ENCODE measurements around the gene DPF1.

Gene DPF1

DNA sequence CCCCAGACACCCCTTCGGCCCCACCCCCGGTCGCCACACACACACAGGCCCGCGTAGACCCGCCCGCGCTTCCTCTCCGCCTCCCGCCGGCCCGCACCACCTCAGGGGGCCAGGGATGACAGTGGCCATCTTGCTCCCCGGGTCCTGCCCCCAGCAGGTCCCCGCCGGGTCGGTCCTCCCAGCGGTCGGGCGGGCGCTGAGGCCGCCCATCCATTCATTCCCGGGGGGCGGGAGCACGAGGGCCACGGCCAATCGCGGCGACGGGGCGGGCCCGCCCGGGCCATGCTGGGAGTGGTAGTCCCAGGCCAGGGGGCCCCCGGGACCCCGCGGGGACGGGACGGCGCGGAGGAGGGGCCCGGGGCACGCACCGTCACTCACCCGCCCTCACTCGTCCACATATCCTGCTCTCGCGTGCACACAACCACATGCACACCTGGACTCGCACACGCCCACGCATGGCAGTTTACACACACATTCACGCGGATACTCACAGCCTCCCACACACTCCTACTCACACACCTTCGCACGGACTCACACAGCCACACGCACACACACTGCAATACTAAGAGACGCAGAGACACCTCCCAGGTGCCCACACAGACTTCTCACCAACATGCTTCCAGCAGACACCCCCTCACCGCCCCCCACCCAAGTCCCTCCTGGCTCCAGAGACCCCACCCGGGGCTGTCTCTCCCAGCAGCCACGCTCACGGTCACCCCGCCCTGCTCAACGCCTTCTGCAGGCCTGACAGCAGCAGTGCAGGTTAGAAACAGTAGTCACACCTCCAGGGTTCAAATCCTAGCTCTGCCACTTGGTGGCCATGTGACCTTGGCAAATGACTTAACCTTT, at the start of gene DPF1:
TSS of gene DPF1 (minus strand) at position 209 of the 849 bp plus-strand sequence. CDS start at position 129, 80 bp downstream.
- H3K9ac ChIP-seq (ENCODE audit: low read depth, low read length): 0 out of 2 replicates have a peak within 1 kb of the TSS, but pooled peaks have one; percentile 41
- peaks cover 24% of the 10 kb centered on the region for H3K4me1 ChIP-seq (ENCODE audit: control insufficient read depth, insufficient read depth, low read length)
- peaks cover 8% of the 10 kb centered on the region; the same call in 1 of the 2 replicates for H3K36me3 ChIP-seq (ENCODE audit: control insufficient read depth, insufficient read depth, low read length)
- H3K4me3 ChIP-seq (ENCODE audit: low read depth, low read length): peak within 1 kb of the TSS; percentile 78
- no peaks in the 10 kb centered on the region for H3K9me3 ChIP-seq (ENCODE audit: control insufficient read depth, insufficient read depth, low read length)
- no peak within 1 kb of the TSS for H3K27ac ChIP-seq (ENCODE audit: low read depth, low read length)
- H3K27me3 ChIP-seq (ENCODE audit: control insufficient read depth, insufficient read depth, low read length): peaks cover 17% of the 10 kb centered on the region

GRCh38 chr19:38273499-38273898, 49.5 kb upstream of the DPF1 start:
- Histone ChIP-seq H3K27ac (ENCODE audit: low read depth, low read length) (peak overlapping the region; percentile 24), H3K36me3 (ENCODE audit: control insufficient read depth, insufficient read depth, low read length) (no peaks in the 10 kb centered on the region; the same call in 1 of the 2 replicates), H3K4me3 (ENCODE audit: low read depth, low read length) (no peak overlapping the region), H3K27me3 (ENCODE audit: control insufficient read depth, insufficient read depth, low read length) (no peaks in the 10 kb centered on the region), H3K9ac (ENCODE audit: low read depth, low read length) (no peak overlapping the region), H3K9me3 (ENCODE audit: control insufficient read depth, insufficient read depth, low read length) (no peaks in the 10 kb centered on the region), H3K4me1 (ENCODE audit: control insufficient read depth, insufficient read depth, low read length) (no peaks in the 10 kb centered on the region)

DNA sequence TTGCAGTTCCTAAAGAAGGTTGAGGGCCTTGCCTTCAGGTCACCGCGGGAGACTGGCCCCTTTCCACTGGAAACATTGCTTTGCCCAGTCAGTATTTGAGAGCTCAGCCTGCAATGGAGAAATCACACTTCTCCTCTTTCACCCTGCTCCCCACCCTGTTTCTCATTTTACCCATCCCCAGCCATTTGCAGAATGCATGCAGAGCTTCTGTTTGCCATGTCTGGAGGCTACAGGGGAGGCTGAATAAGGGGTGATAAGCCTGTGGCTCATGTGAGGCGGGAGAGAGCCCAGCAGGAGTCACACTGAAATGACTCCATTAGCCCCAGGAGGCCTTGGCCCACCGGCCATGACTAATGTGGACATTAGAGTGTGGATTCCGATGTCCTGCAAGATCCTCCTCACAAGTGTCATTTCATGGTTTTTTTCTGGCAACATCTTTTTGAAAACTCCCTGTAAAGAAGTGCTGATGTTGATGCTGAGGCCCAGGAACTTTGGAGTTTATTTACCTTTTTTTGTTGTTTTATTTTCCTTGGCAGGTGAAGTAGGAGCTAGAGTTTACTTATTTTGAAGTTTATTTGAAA, 46.7 kb upstream of the DPF1 start:
- no peaks in the 10 kb centered on the region; the same call in 1 of the 2 replicates for H3K36me3 ChIP-seq (ENCODE audit: control insufficient read depth, insufficient read depth, low read length)
- peak overlapping the region; percentile 44 for H3K27ac ChIP-seq (ENCODE audit: low read depth, low read length)
- H3K4me1 ChIP-seq (ENCODE audit: control insufficient read depth, insufficient read depth, low read length): peaks cover 24% of the 10 kb centered on the region
- no peak overlapping the region for H3K9ac ChIP-seq (ENCODE audit: low read depth, low read length)
- no peaks in the 10 kb centered on the region for H3K9me3 ChIP-seq (ENCODE audit: control insufficient read depth, insufficient read depth, low read length)
- H3K4me3 ChIP-seq (ENCODE audit: low read depth, low read length): no peak overlapping the region
- no peaks in the 10 kb centered on the region for H3K27me3 ChIP-seq (ENCODE audit: control insufficient read depth, insufficient read depth, low read length)

- H3K27me3 ChIP-seq (ENCODE audit: control insufficient read depth, insufficient read depth, low read length): no peaks in the 10 kb centered on the region
- H3K4me1 ChIP-seq (ENCODE audit: control insufficient read depth, insufficient read depth, low read length): peaks cover 30% of the 10 kb centered on the region
- peak overlapping the region; percentile 42 for H3K27ac ChIP-seq (ENCODE audit: low read depth, low read length)
- H3K9ac ChIP-seq (ENCODE audit: low read depth, low read length): no peak overlapping the region
- H3K9me3 ChIP-seq (ENCODE audit: control insufficient read depth, insufficient read depth, low read length): no peaks in the 10 kb centered on the region
- no peak overlapping the region for H3K4me3 ChIP-seq (ENCODE audit: low read depth, low read length)
- H3K36me3 ChIP-seq (ENCODE audit: control insufficient read depth, insufficient read depth, low read length): no peaks in the 10 kb centered on the region
Measured at GRCh38 chr19:38268539-38268938, 44.5 kb upstream of the DPF1 start.

GRCh38 chr19:38267761-38268483, 43.9 kb upstream of the DPF1 start:
- no peaks in the 10 kb centered on the region for H3K27me3 ChIP-seq (ENCODE audit: control insufficient read depth, insufficient read depth, low read length)
- no peak overlapping the region for H3K9ac ChIP-seq (ENCODE audit: low read depth, low read length)
- H3K9me3 ChIP-seq (ENCODE audit: control insufficient read depth, insufficient read depth, low read length): no peaks in the 10 kb centered on the region
- peak overlapping the region; percentile 42 for H3K27ac ChIP-seq (ENCODE audit: low read depth, low read length)
- H3K4me1 ChIP-seq (ENCODE audit: control insufficient read depth, insufficient read depth, low read length): peaks cover 31% of the 10 kb centered on the region
- H3K36me3 ChIP-seq (ENCODE audit: control insufficient read depth, insufficient read depth, low read length): no peaks in the 10 kb centered on the region
- H3K4me3 ChIP-seq (ENCODE audit: low read depth, low read length): no peak overlapping the region

GRCh38 chr19:38266981-38267597, 43.1 kb upstream of the DPF1 start:
- Histone ChIP-seq H3K4me1 (ENCODE audit: control insufficient read depth, insufficient read depth, low read length) (peaks cover 31% of the 10 kb centered on the region), H3K9me3 (ENCODE audit: control insufficient read depth, insufficient read depth, low read length) (no peaks in the 10 kb centered on the region), H3K4me3 (ENCODE audit: low read depth, low read length) (peak overlapping the region; percentile 5), H3K27me3 (ENCODE audit: control insufficient read depth, insufficient read depth, low read length) (no peaks in the 10 kb centered on the region), H3K27ac (ENCODE audit: low read depth, low read length) (peak overlapping the region; percentile 78), H3K9ac (ENCODE audit: low read depth, low read length) (no peak overlapping the region), H3K36me3 (ENCODE audit: control insufficient read depth, insufficient read depth, low read length) (no peaks in the 10 kb centered on the region)

- peak overlapping the region; percentile 73 for H3K4me3 ChIP-seq (ENCODE audit: low read depth, low read length)
- no peaks in the 10 kb centered on the region for H3K27me3 ChIP-seq (ENCODE audit: control insufficient read depth, insufficient read depth, low read length)
- H3K9ac ChIP-seq (ENCODE audit: low read depth, low read length): 0 out of 2 replicates have a peak overlapping the region, but pooled peaks have one; percentile 34
- peaks cover 31% of the 10 kb centered on the region for H3K4me1 ChIP-seq (ENCODE audit: control insufficient read depth, insufficient read depth, low read length)
- H3K9me3 ChIP-seq (ENCODE audit: control insufficient read depth, insufficient read depth, low read length): no peaks in the 10 kb centered on the region
- no peaks in the 10 kb centered on the region for H3K36me3 ChIP-seq (ENCODE audit: control insufficient read depth, insufficient read depth, low read length)
- no peak overlapping the region for H3K27ac ChIP-seq (ENCODE audit: low read depth, low read length)
Measured at GRCh38 chr19:38265921-38266429, 42.0 kb upstream of the DPF1 start.

GRCh38 chr19:38265213-38265861, 41.3 kb upstream of the DPF1 start:
- peak overlapping the region; percentile 92 for H3K9ac ChIP-seq (ENCODE audit: low read depth, low read length)
- H3K27me3 ChIP-seq (ENCODE audit: control insufficient read depth, insufficient read depth, low read length): no peaks in the 10 kb centered on the region
- no peaks in the 10 kb centered on the region for H3K9me3 ChIP-seq (ENCODE audit: control insufficient read depth, insufficient read depth, low read length)
- H3K27ac ChIP-seq (ENCODE audit: low read depth, low read length): peak overlapping the region; percentile 95
- no peaks in the 10 kb centered on the region for H3K36me3 ChIP-seq (ENCODE audit: control insufficient read depth, insufficient read depth, low read length)
- H3K4me3 ChIP-seq (ENCODE audit: low read depth, low read length): peak overlapping the region; percentile 73
- H3K4me1 ChIP-seq (ENCODE audit: control insufficient read depth, insufficient read depth, low read length): peaks cover 31% of the 10 kb centered on the region

- H3K27me3 ChIP-seq (ENCODE audit: control insufficient read depth, insufficient read depth, low read length): no peaks in the 10 kb centered on the region
- H3K36me3 ChIP-seq (ENCODE audit: control insufficient read depth, insufficient read depth, low read length): no peaks in the 10 kb centered on the region
- H3K4me3 ChIP-seq (ENCODE audit: low read depth, low read length): peak within 1 kb of the TSS; percentile 73
- H3K9me3 ChIP-seq (ENCODE audit: control insufficient read depth, insufficient read depth, low read length): no peaks in the 10 kb centered on the region
- peak within 1 kb of the TSS; percentile 92 for H3K9ac ChIP-seq (ENCODE audit: low read depth, low read length)
- peak within 1 kb of the TSS; percentile 95 for H3K27ac ChIP-seq (ENCODE audit: low read depth, low read length)
- peaks cover 31% of the 10 kb centered on the region for H3K4me1 ChIP-seq (ENCODE audit: control insufficient read depth, insufficient read depth, low read length)
Measured at GRCh38 chr19:38264486-38265212, 40.6 kb upstream of the DPF1 start, which contains the start of gene SPINT2. SPINT2 (plus strand) TSS chr19:38264573; CDS start chr19:38264893, 320 bp downstream.
